Thyroid gland (tissue), 4 donors: Measurements from ENCODE around the gene CHST4. TPM values are rescaled to one million over a fixed set of nuclear protein-coding genes. Genes with fewer than 3 reads are reported as not detected.
A peak's percentile ranks its signal among the peaks of the same experiment; 100 is the strongest.

Experiments
- DNase-seq, 2 donors: peaks; one replicate each; pipeline ENCODE4 v3.0.0-alpha.2; 2019
- H3K27ac ChIP-seq, 3 donors: fragments of 200-600 bp; sonication (generic); 1 replicate in 2 of 3; 2 replicates in 1 of 3; pipeline ENCODE4 v1.5.1; 2016 to 2019; ENCODE audit warnings: mild to moderate bottlenecking in 1 of 3, moderate library complexity in 1 of 3
- H3K27me3 ChIP-seq: fragments of 200-600 bp; sonication (generic); one replicate; pipeline ENCODE4 v1.5.1; 2019
- H3K36me3 ChIP-seq, 2 donors: fragments of 200-600 bp; sonication (generic); one replicate each; pipeline ENCODE4 v1.5.1; 2016 to 2019
- H3K4me1 ChIP-seq, 2 donors: fragments of 200-600 bp; sonication (generic); one replicate each; pipeline ENCODE4 v1.5.1; 2017 to 2019
- H3K4me3 ChIP-seq, 3 donors: fragments of 200-600 bp; sonication (generic); replicated peaks in 1 of 3; 1 replicate in 2 of 3; 2 replicates in 1 of 3; pipeline ENCODE4 v1.5.1; 2016; ENCODE audit warnings: mild to moderate bottlenecking in 1 of 3
- H3K9me3 ChIP-seq: fragments of 200-600 bp; sonication (generic); one replicate; pipeline ENCODE4 v1.5.1; 2017
- POLR2A ChIP-seq, 2 donors: fragments of 450-650 bp; IDR thresholded peaks; one replicate each; pipeline ENCODE4 v1.6.1; 2017; ENCODE audit warnings: antibody characterized with exemption in 2 of 2, mild to moderate bottlenecking in 2 of 2, moderate library complexity in 1 of 2
- WGBS, 2 donors: methylation state at CpG; one replicate each; pipeline ENCODE4 v1.1.5; 2017; 5-methylcytosine and 5-hydroxymethylcytosine counted together
- intact Hi-C: fragments of 100-400 bp; cut with DNase I; formaldehyde crosslinking; loops from one replicate; pipeline ENCODE4 v1.15.1; 2023
- total RNA-seq, 4 donors: library from RNA; depleted of rRNA; stranded (reverse); fragments of >200 nt; gene quantifications; one replicate each; pipeline ENCODE4 v1.2.3, GENCODE V29; 2016
- TF ChIP-seq, protein P1 (sequence below), 6 experiments: fragments of 200-600 bp in 3 of 6; fragments of 450-650 bp in 3 of 6; sonication (generic) in 3 of 6; IDR thresholded peaks; one replicate each; pipeline ENCODE4 v1.5.1; 2016 to 2019; ENCODE audit warnings: antibody characterized with exemption in 6 of 6, mild to moderate bottlenecking in 2 of 6, inconsistent platforms in 1 of 6, moderate library complexity in 1 of 6

CHST4 gene
- total RNA-seq, 4 donors from 2014 or later = not detected

DNA sequence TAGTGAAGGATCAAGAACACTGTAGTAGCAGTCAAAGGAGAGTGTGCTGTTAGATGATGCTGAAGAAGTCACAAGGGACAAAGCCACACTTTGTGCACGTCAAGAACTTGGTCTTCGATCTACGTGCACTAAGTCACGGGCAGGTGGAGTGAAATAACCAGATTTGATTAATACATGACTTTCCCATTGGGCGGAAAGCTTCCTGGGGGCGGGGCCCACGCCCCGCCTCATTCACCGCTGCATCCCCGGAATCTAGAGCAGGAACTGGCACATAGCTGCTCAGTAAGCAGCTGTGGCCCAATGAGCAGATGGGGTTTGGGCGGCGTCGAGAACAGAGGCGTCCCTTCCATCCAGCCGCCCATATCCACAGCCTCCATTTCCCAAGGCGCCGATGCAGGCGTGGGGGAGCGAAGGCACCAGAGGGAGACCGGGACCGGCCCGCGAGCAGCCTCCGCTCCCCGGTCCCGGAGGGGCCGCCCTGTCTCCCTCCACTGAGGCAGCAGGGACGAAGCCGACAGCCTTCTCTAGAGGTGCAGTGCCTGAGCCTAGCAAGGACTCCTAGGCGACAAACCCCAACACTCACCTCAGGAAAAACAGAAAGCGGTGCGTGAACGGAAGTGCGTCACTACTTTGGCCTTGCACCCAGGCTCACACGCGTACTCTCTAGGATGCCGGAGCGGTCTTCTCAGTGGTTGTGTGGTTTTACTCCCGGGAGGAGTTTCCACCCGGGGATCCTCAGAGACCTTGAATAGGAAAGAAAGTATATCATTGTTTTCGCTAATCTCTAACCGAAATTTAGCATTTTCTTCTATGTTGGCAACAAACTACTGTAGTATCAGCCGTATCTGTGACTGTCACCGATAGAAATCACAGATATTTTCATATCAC, 42.0 kb upstream of the CHST4 start:
- no peaks in the 10 kb centered on the region for H3K27me3 ChIP-seq
- H3K36me3 ChIP-seq = no peaks in the 10 kb centered on the region
- intact Hi-C loops = no loop called here
- peak overlapping the region; percentile 67 to 93 (median 90) for H3K27ac ChIP-seq
- H3K4me1 ChIP-seq = peaks cover 0 to 11% of the 10 kb centered on the region in 2 donors
- TF ChIP-seq, protein P1, sequence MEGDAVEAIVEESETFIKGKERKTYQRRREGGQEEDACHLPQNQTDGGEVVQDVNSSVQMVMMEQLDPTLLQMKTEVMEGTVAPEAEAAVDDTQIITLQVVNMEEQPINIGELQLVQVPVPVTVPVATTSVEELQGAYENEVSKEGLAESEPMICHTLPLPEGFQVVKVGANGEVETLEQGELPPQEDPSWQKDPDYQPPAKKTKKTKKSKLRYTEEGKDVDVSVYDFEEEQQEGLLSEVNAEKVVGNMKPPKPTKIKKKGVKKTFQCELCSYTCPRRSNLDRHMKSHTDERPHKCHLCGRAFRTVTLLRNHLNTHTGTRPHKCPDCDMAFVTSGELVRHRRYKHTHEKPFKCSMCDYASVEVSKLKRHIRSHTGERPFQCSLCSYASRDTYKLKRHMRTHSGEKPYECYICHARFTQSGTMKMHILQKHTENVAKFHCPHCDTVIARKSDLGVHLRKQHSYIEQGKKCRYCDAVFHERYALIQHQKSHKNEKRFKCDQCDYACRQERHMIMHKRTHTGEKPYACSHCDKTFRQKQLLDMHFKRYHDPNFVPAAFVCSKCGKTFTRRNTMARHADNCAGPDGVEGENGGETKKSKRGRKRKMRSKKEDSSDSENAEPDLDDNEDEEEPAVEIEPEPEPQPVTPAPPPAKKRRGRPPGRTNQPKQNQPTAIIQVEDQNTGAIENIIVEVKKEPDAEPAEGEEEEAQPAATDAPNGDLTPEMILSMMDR (IDR thresholded peaks at IDR 0.05) = no peak
- peak in 1 of 2 donors; percentile 51 for TF ChIP-seq POLR2A (IDR thresholded peaks at IDR 0.05)
- DNase-seq = peak; percentile 86 to 88
- H3K4me3 ChIP-seq = peak overlapping the region; percentile 38 to 81 (median 49)
- 1% methylated on average over 25 to 43 of the region's 44 CpGs for WGBS, 2 donors
- no peaks in the 10 kb centered on the region for H3K9me3 ChIP-seq

DNA sequence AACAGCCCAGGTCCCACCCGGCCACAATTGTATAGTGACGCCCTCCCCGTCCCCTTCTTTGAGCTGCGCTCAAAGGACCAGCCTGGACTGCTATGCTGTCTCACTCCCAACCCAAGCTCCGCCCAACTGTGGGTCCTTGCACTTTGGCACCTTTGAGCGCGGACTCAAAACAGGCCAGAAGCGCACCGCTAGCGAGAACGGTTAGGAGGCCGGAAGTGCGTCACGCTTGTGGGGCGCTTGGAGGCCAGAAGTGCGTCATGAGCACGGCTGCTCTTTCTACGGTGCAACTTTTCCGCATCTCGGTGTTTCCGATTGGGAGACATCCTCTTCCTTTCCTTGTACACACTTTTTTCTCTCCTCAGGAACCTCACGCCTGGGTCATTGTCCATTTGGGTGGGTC, 37.1 kb upstream of the CHST4 start, which contains the start of gene ZNF19:
TSS of gene ZNF19 (minus strand) at position 203 of the 400 bp plus-strand sequence. CDS start 7,210 bp downstream, outside the sequence.
- Histone ChIP-seq H3K27me3 (no peaks in the 10 kb centered on the region), H3K9me3 (no peaks in the 10 kb centered on the region), H3K4me3 (no peak within 1 kb of the TSS), H3K27ac (no peak within 1 kb of the TSS), H3K36me3 (no peaks in the 10 kb centered on the region), H3K4me1 (peaks cover 0 to 4% of the 10 kb centered on the region in 2 donors)
- 92 to 94% methylated on average over 22 of the region's 22 CpGs for WGBS, 2 donors
- TF ChIP-seq POLR2A (IDR thresholded peaks at IDR 0.05) = no peak
- TF ChIP-seq, protein P1 (IDR thresholded peaks at IDR 0.05) = no peak
- intact Hi-C loops = no loop called here
- DNase-seq = no peak

DNA sequence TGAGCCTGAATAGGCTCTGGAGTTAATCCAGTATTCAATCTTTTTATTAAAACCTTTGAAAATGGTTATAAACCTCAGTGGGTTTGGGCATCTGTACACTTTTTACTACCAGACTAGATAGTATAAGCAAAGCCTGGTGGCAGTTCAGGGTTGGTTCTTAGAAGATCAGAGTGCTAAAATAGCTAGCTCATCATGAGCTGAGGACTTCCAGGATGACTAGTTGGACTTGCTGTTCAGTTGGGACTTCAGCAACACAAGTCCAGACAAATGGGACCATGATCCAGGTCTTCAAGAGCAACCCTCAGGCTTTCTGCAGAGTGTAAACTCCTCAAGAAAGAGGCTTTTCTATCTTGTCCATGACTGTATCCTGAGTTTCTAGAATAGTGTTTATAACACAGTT, 35.9 kb upstream of the CHST4 start:
- Histone ChIP-seq H3K36me3 (no peaks in the 10 kb centered on the region), H3K27ac (no peak overlapping the region), H3K9me3 (no peaks in the 10 kb centered on the region), H3K27me3 (no peaks in the 10 kb centered on the region), H3K4me3 (no peak overlapping the region), H3K4me1 (no peaks in the 10 kb centered on the region)
- DNase-seq = no peak
- intact Hi-C loops = loop anchor here (5.0 kb wide), 1 partner anchor 38 kb away; no protein-coding TSS in a partner anchor
- TF ChIP-seq POLR2A (IDR thresholded peaks at IDR 0.05) = no peak
- TF ChIP-seq, protein P1 (IDR thresholded peaks at IDR 0.05) = no peak

- TF ChIP-seq, protein P1 (IDR thresholded peaks at IDR 0.05) = no peak
- no peak for TF ChIP-seq POLR2A (IDR thresholded peaks at IDR 0.05)
- H3K27ac ChIP-seq = no peak overlapping the region
- DNase-seq = no peak
- no peak overlapping the region for H3K4me3 ChIP-seq
- no peaks in the 10 kb centered on the region for H3K9me3 ChIP-seq
- H3K27me3 ChIP-seq = no peaks in the 10 kb centered on the region
- H3K36me3 ChIP-seq = no peaks in the 10 kb centered on the region
- intact Hi-C loops = loop anchor here (5.0 kb wide), 1 partner anchor 39 kb away; no protein-coding TSS in a partner anchor
- whole genome bisulfite sequencing, 2 donors = 65 to 73% methylated on average over 3 of the region's 3 CpGs
- H3K4me1 ChIP-seq = no peaks in the 10 kb centered on the region
Measured at GRCh38 chr16:71491054-71491453, 35.2 kb upstream of the CHST4 start.

DNA sequence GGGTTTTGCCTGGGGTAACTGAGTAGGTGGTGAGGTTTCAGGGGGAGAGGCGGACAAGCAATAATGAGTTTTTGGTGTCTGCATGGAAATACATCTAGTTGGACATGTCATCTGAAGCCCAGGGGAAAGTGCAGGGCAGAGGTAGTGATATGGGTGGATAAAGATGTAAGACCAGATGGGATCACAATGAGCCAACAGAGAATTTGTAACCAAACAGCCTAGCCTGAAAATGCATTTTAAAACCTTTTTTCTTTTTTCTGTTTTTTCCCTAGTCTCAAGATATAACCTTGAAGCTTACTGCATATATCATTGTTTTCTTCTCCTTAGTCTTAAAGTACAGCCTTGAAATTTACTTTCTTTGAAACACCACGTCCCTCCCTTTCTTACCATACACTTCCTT, 33.4 kb upstream of the CHST4 start:
- no peak overlapping the region for H3K4me3 ChIP-seq
- intact Hi-C loops = loop anchor here (5.0 kb wide), 1 partner anchor 40 kb away; no protein-coding TSS in a partner anchor
- TF ChIP-seq POLR2A (IDR thresholded peaks at IDR 0.05) = no peak
- TF ChIP-seq, protein P1 (IDR thresholded peaks at IDR 0.05) = no peak
- WGBS, 2 donors = 87 to 90% methylated on average over 2 of the region's 2 CpGs
- no peaks in the 10 kb centered on the region for H3K36me3 ChIP-seq
- H3K4me1 ChIP-seq = no peaks in the 10 kb centered on the region
- H3K9me3 ChIP-seq = no peaks in the 10 kb centered on the region
- no peak overlapping the region for H3K27ac ChIP-seq
- no peaks in the 10 kb centered on the region for H3K27me3 ChIP-seq
- no peak for DNase-seq
